Measurements from ENCODE around the gene CHST1.

Gene CHST1

GRCh38 chr11:45702511-45702910 is 37.1 kb upstream of the CHST1 start:
- no peak for DNase-seq (ENCODE audit: low read depth, low spot score)
- H3K4me3 ChIP-seq (ENCODE audit: low read depth, low read length), result no peak overlapping the region
- TF ChIP-seq CTCF (IDR thresholded peaks at IDR 0.05; ENCODE audit: low read depth, low read length), result no peak
- in situ Hi-C loops (cut with HindIII; ENCODE audit: low sequenced_read_pairs), result no loop called here

GRCh38 chr11:45698777-45699497 is 33.5 kb upstream of the CHST1 start:
- no peak overlapping the region for H3K4me3 ChIP-seq (ENCODE audit: low read depth, low read length)
- in situ Hi-C loops (cut with HindIII; ENCODE audit: low sequenced_read_pairs), result no loop called here
- no peak for DNase-seq (ENCODE audit: low read depth, low spot score)
- no peak for TF ChIP-seq CTCF (IDR thresholded peaks at IDR 0.05; ENCODE audit: low read depth, low read length)

- no peak for DNase-seq (ENCODE audit: low read depth, low spot score)
These were observed 27.5 kb upstream of the CHST1 start for GRCh38 chr11:45692808-45693453.

DNA sequence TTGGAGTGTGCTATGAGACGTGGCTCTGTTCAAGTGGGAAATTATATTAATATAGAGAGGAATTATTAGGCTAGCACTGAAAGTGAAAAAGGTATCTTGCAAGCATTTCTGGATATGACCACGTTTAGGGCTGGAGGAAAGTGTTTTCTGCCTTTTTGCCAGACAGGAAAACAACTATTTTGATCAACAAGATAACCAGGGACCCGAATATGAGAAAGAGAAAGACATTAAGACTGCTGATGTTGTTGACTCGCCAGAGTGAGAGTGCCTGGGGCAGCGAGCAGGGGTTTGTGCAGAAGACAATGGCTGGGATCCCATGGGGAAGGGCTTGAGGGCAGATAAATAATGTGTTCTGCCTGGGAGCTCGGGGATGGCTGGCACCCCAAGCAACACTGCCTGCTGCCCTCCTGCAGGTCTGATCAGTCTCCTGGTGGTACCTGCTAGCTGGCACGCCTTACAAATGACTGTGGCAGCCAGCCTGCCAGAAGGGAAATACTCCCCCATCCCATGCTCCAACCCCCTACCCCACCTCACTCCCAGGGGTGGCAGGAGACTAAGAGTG is 23.1 kb upstream of the CHST1 start:
- in situ Hi-C loops (cut with HindIII; ENCODE audit: low sequenced_read_pairs), result no loop called here
- H3K4me3 ChIP-seq (ENCODE audit: low read depth, low read length), result no peak overlapping the region
- no peak for DNase-seq (ENCODE audit: low read depth, low spot score)
- no peak for TF ChIP-seq CTCF (IDR thresholded peaks at IDR 0.05; ENCODE audit: low read depth, low read length)

More at GRCh38 chr11:45692808-45693453, 27.5 kb upstream of the CHST1 start:
- in situ Hi-C loops (cut with HindIII; ENCODE audit: low sequenced_read_pairs), result no loop called here
- TF ChIP-seq CTCF (IDR thresholded peaks at IDR 0.05; ENCODE audit: low read depth, low read length), result no peak
- no peak overlapping the region for H3K4me3 ChIP-seq (ENCODE audit: low read depth, low read length)

DNA sequence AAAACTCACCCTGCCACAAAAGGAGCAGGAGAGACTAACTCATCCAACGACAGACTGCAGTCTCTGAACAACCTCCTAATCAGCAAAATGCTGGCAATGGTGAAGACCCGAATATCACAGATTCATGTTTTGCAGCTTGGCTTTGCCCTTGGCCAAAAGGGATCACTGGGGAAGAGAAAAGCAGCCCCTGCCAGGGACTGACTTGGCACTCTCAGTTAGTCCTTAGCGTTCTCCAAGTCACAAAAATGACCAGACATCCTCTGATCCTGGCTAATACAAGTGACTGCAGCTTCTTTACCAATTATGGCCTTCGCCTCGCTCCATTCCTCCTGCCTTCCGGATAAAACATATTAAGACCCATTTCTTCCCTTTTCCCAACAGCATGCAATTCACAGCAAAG is 22.4 kb upstream of the CHST1 start:
- in situ Hi-C loops (cut with HindIII; ENCODE audit: low sequenced_read_pairs), result no loop called here
- DNase-seq (ENCODE audit: low read depth, low spot score), result no peak
- TF ChIP-seq CTCF (IDR thresholded peaks at IDR 0.05; ENCODE audit: low read depth, low read length), result no peak
- H3K4me3 ChIP-seq (ENCODE audit: low read depth, low read length), result no peak overlapping the region

DNA sequence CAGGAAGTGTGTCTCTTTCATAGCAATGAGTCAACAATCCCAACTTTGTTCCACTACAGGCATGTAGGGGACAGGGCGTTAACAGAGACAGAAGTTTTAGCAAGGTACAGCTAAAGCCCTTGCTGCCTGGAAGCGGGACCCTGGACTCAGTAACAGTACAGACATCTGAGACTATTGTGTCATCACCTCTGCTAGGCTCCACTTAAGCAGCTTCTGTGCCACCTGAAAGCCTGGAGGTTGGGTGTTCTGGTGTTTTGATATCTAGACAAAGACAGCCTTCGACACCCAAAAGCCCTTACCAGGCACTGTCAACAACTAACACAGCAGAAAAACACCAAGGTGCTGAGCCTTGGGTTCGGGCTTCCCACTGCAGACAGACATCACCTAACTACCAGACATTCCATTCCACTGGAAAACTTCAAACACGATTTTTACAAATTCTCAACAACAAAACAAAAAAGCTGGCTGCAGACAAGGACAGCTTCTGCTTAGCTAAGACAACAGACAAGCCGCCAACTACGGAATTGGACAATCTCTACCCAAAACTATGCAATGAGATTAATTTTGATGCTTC is 20.6 kb upstream of the CHST1 start:
- no peak overlapping the region for H3K4me3 ChIP-seq (ENCODE audit: low read depth, low read length)
- TF ChIP-seq CTCF (IDR thresholded peaks at IDR 0.05; ENCODE audit: low read depth, low read length), result no peak
- in situ Hi-C loops (cut with HindIII; ENCODE audit: low sequenced_read_pairs), result no loop called here
- DNase-seq (ENCODE audit: low read depth, low spot score), result no peak
